HG03354 (cell line): ENCODE data around the gene JPH3.
"Not testable (repeated sequence)": the region's sequence is repeated elsewhere in the genome, so short reads cannot be mapped to it uniquely, and the experiment has no call there.

Experiments
- ATAC-seq: cut with Tn5 transposase; IDR thresholded peaks from one replicate; pipeline ENCODE4 v1.9.1; 2021; ENCODE audit warnings: mild to moderate bottlenecking; ENCODE audit not compliant: unreplicated experiment, poor library complexity, severe bottlenecking

JPH3 gene

GRCh38 chr16:87703835-87704375 is 101.6 kb downstream of the JPH3 start:
- ATAC-seq, result no peak

- ATAC-seq, result no peak
Measured at GRCh38 chr16:87704754-87705353, 102.5 kb downstream of the JPH3 start.

GRCh38 chr16:87705771-87706277 is 103.5 kb downstream of the JPH3 start:
- ATAC-seq, result no peak

DNA sequence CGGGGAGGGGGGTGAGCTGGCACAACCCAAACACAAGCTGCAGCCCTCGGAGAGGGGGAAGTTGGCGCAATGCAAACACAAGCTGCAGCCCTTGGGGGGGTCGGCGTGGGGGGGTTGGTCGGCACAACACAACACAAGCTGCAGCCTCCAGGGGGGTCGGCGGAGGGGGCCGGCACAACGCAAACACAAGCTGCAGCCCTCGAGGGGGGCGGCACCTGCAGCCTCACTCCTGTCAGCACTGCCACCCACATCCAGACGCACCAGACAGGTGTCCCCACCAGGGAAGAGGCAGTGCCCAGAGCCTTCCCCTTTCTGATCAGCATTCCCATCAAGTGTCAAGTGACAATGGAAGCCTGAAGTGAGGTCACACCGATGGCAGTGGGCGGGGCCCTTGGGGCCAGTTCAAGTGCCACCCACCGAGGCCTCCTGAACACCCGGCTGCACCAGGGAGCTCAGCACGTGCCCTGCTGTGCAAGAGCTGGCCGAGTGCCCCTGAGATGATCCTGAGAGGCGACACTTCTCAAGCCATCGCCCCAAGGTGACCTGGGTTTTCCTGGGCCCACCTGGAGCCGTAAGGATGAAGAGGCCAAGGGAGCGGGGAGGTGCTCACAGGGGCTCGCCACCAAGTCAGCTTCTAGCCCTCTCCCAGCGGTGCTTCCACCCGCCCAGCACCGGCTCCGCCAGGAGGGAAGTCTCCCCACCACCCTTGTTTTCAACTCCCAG is 104.1 kb downstream of the JPH3 start:
- no peak for ATAC-seq

DNA sequence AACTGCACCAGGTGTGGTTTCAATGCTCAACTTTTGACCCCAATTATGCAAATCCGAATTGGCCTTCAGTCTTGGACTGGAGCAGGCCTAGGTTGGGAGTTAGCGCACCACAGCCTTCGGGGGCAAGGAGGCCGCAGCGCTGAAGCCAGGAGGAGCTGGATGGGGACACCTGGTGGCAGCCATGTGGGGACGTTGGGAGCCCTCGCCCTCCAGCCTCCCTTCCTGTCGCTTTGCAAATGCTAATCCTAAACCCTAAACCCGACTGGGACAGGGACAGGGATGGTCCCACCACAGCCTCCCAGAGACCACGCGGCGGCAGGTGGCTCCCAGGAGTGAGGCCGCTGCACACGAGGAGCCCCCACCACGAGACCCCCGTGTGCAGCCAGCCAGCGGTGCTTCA is 104.8 kb downstream of the JPH3 start:
- no peak for ATAC-seq

- ATAC-seq, result no peak
Measured at GRCh38 chr16:87707714-87708580, 105.6 kb downstream of the JPH3 start.

- ATAC-seq, result no peak
Measured at GRCh38 chr16:87708881-87709638, 106.8 kb downstream of the JPH3 start.

GRCh38 chr16:87709677-87710076 is 107.4 kb downstream of the JPH3 start:
- ATAC-seq, result no peak

GRCh38 chr16:87710887-87711286 is 108.6 kb downstream of the JPH3 start:
- ATAC-seq, result no peak

DNA sequence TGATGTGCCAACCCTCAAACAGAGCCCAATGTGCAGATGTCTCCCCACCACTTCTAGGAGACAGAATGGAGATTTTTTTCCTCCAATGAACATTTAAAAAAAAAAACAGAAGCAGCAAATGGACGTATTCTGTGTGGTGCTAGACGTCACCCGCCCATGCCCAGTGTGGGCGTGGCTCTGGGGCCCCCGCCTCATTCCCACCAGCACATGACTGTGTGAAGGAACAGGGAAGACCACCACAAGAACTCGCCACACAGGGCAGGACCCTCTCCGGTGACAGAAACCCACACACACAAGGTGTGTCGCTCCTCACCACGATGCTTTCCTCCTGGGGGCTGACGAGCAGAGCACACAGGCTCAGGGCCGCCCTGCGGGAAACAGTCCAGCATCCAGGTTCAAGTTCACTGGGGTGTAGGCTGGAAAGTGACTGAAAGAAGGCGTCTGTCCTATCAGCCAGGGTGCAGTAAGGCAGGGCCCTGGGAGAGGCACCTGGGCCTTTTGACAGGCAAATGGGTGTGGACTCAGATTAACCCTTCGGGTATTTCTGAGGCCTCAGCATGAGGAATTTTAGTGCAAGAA is 110.0 kb downstream of the JPH3 start:
- no peak for ATAC-seq

- peak; percentile 58 for ATAC-seq
Measured at GRCh38 chr16:87713451-87714229, 111.3 kb downstream of the JPH3 start.

DNA sequence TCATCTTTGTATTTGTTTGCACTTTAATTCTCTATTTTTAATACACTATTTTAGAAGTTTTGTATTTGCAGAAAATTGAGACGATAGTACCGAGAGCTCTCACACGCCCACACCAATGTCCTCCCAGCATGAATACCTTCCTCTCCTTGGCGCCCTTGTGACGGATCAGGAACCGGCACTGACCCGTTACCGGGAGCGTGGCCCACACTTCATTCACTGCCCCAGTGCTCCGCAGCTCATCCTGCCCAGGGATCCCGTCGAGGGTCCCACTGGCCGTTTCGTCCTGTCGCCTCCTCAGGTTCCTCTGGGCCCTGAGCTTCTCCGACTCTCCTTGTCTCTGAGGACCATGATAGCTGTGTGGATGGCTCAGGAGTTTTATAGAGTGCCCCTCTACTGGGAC is 112.9 kb downstream of the JPH3 start:
- no peak for ATAC-seq

- no peak for ATAC-seq
Measured at GRCh38 chr16:87715658-87716057, 113.3 kb downstream of the JPH3 start.

DNA sequence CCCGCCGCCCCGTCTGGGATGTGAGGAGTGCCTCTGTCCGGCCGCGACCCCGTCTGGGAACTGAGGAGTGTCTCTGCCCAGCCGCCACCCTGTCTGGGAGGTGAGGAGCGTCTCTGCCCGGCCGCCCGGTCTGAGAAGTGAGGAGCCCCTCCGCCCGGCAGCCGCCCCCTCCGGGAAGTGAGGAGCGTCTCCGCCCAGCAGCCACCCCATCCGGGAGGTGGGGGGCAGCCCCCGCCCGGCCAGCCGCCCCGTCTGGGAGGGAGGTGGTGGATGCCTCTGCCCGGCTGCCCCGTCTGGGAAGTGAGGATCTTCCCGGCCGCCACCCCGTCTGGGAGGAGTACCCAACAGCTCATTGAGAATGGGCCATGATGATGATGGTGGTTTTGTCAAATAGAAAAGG is 116.5 kb downstream of the JPH3 start:
- not testable (repeated sequence) for ATAC-seq

DNA sequence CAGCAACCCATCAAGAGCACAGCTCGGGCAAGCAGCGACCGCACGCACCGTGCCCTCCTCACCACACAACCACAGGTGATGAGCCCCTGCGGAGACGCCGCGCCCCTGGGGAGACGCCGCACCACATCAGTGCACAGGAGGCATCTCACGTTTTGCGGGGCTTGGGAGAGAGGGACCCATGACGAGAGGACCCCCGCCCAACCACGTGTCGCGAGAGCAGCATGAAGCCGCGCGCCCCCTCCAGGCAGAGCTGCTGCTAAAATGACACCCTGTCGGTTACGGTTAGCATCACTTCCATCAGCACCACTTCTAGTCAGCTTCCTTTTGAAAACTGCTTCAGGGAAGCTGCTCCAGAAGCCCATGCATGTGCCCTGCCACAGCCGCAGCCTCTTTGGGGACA is 118.1 kb downstream of the JPH3 start:
- ATAC-seq, result no peak

GRCh38 chr16:87721622-87722585 is 119.6 kb downstream of the JPH3 start:
- ATAC-seq, result no peak

GRCh38 chr16:87722590-87723225 is 120.4 kb downstream of the JPH3 start:
- no peak for ATAC-seq
